Measurements from ENCODE around the gene AGER. TPM values are rescaled to one million over a fixed set of nuclear protein-coding genes. Genes with fewer than 3 reads are reported as not detected.
A peak's percentile ranks its signal among the peaks of the same experiment; 100 is the strongest.

The AGER gene
- total and polyA plus RNA-seq, 9 of the 15 experiments (the other 6 are each of a cell fraction or from before 2014, with no cell fraction given): 1.2 to 11.5 (median 4.1) TPM

- peak; percentile 93 for TF ChIP-seq ZNF740 (CRISPR knock-in tag; IDR thresholded peaks at IDR 0.05)
- TF ChIP-seq ZNF740 (tag; IDR thresholded peaks at IDR 0.05): peak in 1 of 2 experiments; percentile 78; a peak in 2 of 4 replicates
- no peak for TF ChIP-seq BHLHE40 (IDR thresholded peaks at IDR 0.05; ENCODE audit: low read length)
- peak; percentile 9 for TF ChIP-seq TBP (optimal IDR thresholded peaks at IDR 0.05; ENCODE audit: low read depth, low read length)
- TF ChIP-seq ZNF263 (CRISPR knock-in tag; IDR thresholded peaks at IDR 0.05; ENCODE audit: borderline replicate concordance): peak; percentile 67; the same call in 1 of the 2 replicates
- peak; percentile 92 for TF ChIP-seq GABPA (tag; conservative IDR thresholded peaks at IDR 0.05; ENCODE audit: low read depth)
- TF ChIP-seq ZBTB11 (CRISPR knock-in tag; IDR thresholded peaks at IDR 0.05): peak in 2 of 3 experiments; percentile 69 to 94; a peak in 4 of 6 replicates
- TF ChIP-seq ZBTB26 (CRISPR knock-in tag; IDR thresholded peaks at IDR 0.05): 0 out of 2 replicates have a peak, but pooled peaks have one; percentile 59
- TF ChIP-seq CXXC5 (CRISPR knock-in tag; IDR thresholded peaks at IDR 0.05): peak; percentile 48
- peak; percentile 75 to 90; a peak in 3 of 4 replicates for TF ChIP-seq MAZ (CRISPR knock-in tag; conservative IDR thresholded peaks at IDR 0.05 in 1 of 2, IDR thresholded peaks at IDR 0.05 in 1 of 2)
- TF ChIP-seq SPI1 (IDR thresholded peaks at IDR 0.05; ENCODE audit: borderline replicate concordance, low read depth, low read length): peak; percentile 78
- TF ChIP-seq ZFP91 (CRISPR knock-in tag; IDR thresholded peaks at IDR 0.05): no peak
- no peak for TF ChIP-seq ZNF76 (CRISPR knock-in tag; IDR thresholded peaks at IDR 0.05; ENCODE audit: borderline replicate concordance)
- 0 out of 2 replicates have a peak, but pooled peaks have one; percentile 22 for TF ChIP-seq KLF1 (tag; IDR thresholded peaks at IDR 0.05)
Observed at GRCh38 chr6:32192608-32193039, 8.6 kb upstream of the AGER start, which contains the start of gene GPSM3 (continued).
